Midbrain (tissue), 1 donor: Measurements from ENCODE around the gene YPEL3.
A peak's percentile ranks its signal among the peaks of the same experiment; 100 is the strongest.
"Not testable (repeated sequence)": the region's sequence is repeated elsewhere in the genome, so short reads cannot be mapped to it uniquely, and the experiment has no call there.

Experiments
- DNase-seq: peaks from one replicate; lab custom pipeline; 2025; lab: John Stamatoyannopoulos, UW

Gene YPEL3

GRCh38 chr16:30096105-30096861 is at the start of gene YPEL3:
TSS of gene YPEL3 (minus strand) at chr16:30096213. CDS start at chr16:30095482, 731 bp downstream.
- peak; percentile 91 for DNase-seq

GRCh38 chr16:30145657-30146056 is 49.6 kb upstream of the YPEL3 start:
- no peak for DNase-seq

GRCh38 chr16:30144917-30145316 is 48.9 kb upstream of the YPEL3 start:
- no peak for DNase-seq

- DNase-seq: no peak
Observed at GRCh38 chr16:30144017-30144416, 48.0 kb upstream of the YPEL3 start.

- no peak for DNase-seq
Observed at GRCh38 chr16:30143347-30143702, 47.3 kb upstream of the YPEL3 start.

- DNase-seq: no peak
Observed at GRCh38 chr16:30142672-30143346, 46.8 kb upstream of the YPEL3 start.

- no peak for DNase-seq
Observed at GRCh38 chr16:30141750-30142149, 45.7 kb upstream of the YPEL3 start.

GRCh38 chr16:30139583-30140481 is 43.8 kb upstream of the YPEL3 start:
- no peak for DNase-seq

GRCh38 chr16:30137897-30138296 is 41.9 kb upstream of the YPEL3 start:
- DNase-seq: no peak

GRCh38 chr16:30136971-30137605 is 41.1 kb upstream of the YPEL3 start:
- DNase-seq: no peak

GRCh38 chr16:30132591-30132990 is 36.6 kb upstream of the YPEL3 start:
- no peak for DNase-seq

- DNase-seq: no peak
Observed at GRCh38 chr16:30131869-30132475, 36.0 kb upstream of the YPEL3 start.

GRCh38 chr16:30127993-30128392 is 32.0 kb upstream of the YPEL3 start:
- no peak for DNase-seq

GRCh38 chr16:30125690-30126089 is 29.7 kb upstream of the YPEL3 start:
- not testable (repeated sequence) for DNase-seq

GRCh38 chr16:30124985-30125379 is 29.0 kb upstream of the YPEL3 start:
- no peak for DNase-seq

GRCh38 chr16:30122604-30123160 is 26.7 kb upstream of the YPEL3 start:
- no peak for DNase-seq

GRCh38 chr16:30121741-30122571 is 25.9 kb upstream of the YPEL3 start:
- DNase-seq: no peak

GRCh38 chr16:30120340-30121105 is 24.5 kb upstream of the YPEL3 start:
- no peak for DNase-seq

GRCh38 chr16:30119428-30119827 is 23.4 kb upstream of the YPEL3 start:
- DNase-seq: no peak

- no peak for DNase-seq
Observed at GRCh38 chr16:30117768-30118167, 21.8 kb upstream of the YPEL3 start.
